Activated T-cell treated with anti-CD3 and anti-CD28 coated beads, Interleukin-2, amount 50 U/mL, for 72 hours (primary cell): ENCODE results near the gene CNDP1. TPM values are rescaled to one million over a fixed set of nuclear protein-coding genes. Genes with fewer than 3 reads are reported as not detected.

Source experiments
- ATAC-seq, 2 donors: fragments of 150-1000 bp; cut with Tn5 transposase; replicated peaks in 1 of 2; 2 replicates each; pipeline ENCODE4 v1.10.0; 2021; ENCODE audit warnings: moderate library complexity in 2 of 2, mild to moderate bottlenecking in 1 of 2
- DNase-seq, 2 donors: peaks; one replicate each; pipeline ENCODE4 v3.0.0; 2021 to 2022; ENCODE audit warnings: mixed read lengths in 1 of 2
- H3K27ac Mint-ChIP-seq: one replicate; pipeline ENCODE4 v1.8.0; 2022; ENCODE audit warnings: mild to moderate bottlenecking, moderate library complexity, mixed read lengths
- H3K27me3 Mint-ChIP-seq: one replicate; pipeline ENCODE4 v1.8.0; 2022; ENCODE audit warnings: low read depth, mixed read lengths
- H3K36me3 Mint-ChIP-seq, 2 donors: one replicate each; pipeline ENCODE4 v1.8.0; 2022; ENCODE audit warnings: mixed read lengths in 2 of 2, mild to moderate bottlenecking in 1 of 2; ENCODE audit not compliant: insufficient read depth in 2 of 2
- H3K4me1 Mint-ChIP-seq: one replicate; pipeline ENCODE4 v1.8.0; 2022; ENCODE audit warnings: low read depth, mixed read lengths
- H3K4me3 Mint-ChIP-seq, 2 donors: one replicate each; pipeline ENCODE4 v1.8.0; 2022; ENCODE audit warnings: mild to moderate bottlenecking in 2 of 2, mixed read lengths in 2 of 2, moderate library complexity in 2 of 2
- H3K9me3 Mint-ChIP-seq, 2 donors: one replicate each; pipeline ENCODE4 v1.8.0; 2022; ENCODE audit warnings: mixed read lengths in 2 of 2
- total RNA-seq, 2 donors: library from RNA; stranded (reverse); gene quantifications; one replicate each; pipeline ENCODE4 v1.2.3, GENCODE V29; 2022

Gene CNDP1
- under 1 TPM in 1 of 2 donors, not detected in 1; 0.16 TPM for total RNA-seq

DNA sequence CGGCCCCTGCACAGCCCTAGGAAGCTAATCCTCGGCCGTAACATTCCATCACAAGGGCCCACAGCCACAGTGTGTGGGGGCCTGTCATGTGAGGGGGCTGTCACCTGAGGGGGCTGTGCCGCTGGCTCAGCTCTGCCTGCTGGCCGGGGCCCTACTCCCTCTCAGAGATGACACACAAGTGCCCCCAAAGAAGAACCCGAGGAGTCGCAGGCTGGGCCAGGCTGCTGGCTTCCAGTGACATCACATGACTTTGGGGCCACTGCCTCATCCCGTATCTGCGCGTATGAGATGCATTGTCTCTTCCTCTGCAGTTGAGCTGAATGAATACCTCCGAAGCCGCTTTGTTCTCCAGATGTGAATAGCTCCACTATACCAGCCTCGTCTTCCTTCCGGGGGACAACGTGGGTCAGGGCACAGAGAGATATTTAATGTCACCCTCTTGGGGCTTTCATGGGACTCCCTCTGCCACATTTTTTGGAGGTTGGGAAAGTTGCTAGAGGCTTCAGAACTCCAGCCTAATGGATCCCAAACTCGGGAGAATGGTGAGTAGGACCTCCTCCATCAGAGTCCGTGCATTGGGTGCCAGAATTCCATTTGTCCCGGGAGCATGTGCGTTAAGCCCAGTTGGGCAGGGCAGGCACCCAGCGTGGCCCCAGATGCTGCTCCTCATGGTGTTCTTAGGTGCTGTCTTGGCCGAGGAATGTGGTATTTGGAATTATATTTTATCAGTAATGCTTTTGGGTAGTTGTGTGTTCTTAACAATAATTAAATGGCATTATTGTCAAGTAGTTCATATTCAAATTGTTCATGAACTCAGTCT lies at the start of gene CNDP1:
CNDP1 (plus strand) TSS at position 351 of the 820 bp plus-strand sequence; CDS start at position 519, 168 bp downstream.
- Mint-ChIP-seq H3K36me3 (no peaks in the 10 kb centered on the region), H3K27me3 (peaks cover 5% of the 10 kb centered on the region), H3K4me1 (no peaks in the 10 kb centered on the region), H3K4me3 (no peak within 1 kb of the TSS), H3K9me3 (no peaks in the 10 kb centered on the region), H3K27ac (no peak within 1 kb of the TSS)
- ATAC-seq = no peak
- no peak for DNase-seq

GRCh38 chr18:74486119-74486849 lies 48.0 kb upstream of the CNDP1 start:
- H3K9me3 Mint-ChIP-seq = no peaks in the 10 kb centered on the region
- no peaks in the 10 kb centered on the region for H3K36me3 Mint-ChIP-seq
- DNase-seq (no peak), ATAC-seq (no peak)
- H3K4me1 Mint-ChIP-seq = peaks cover 18% of the 10 kb centered on the region
- no peak overlapping the region for H3K27ac Mint-ChIP-seq
- no peak overlapping the region for H3K4me3 Mint-ChIP-seq
- H3K27me3 Mint-ChIP-seq = no peaks in the 10 kb centered on the region

GRCh38 chr18:74488354-74488753 lies 45.9 kb upstream of the CNDP1 start:
- DNase-seq (no peak), ATAC-seq (no peak)
- Mint-ChIP-seq H3K27ac (no peak overlapping the region), H3K36me3 (no peaks in the 10 kb centered on the region), H3K9me3 (no peaks in the 10 kb centered on the region), H3K27me3 (no peaks in the 10 kb centered on the region), H3K4me1 (peaks cover 18% of the 10 kb centered on the region), H3K4me3 (no peak overlapping the region)

DNA sequence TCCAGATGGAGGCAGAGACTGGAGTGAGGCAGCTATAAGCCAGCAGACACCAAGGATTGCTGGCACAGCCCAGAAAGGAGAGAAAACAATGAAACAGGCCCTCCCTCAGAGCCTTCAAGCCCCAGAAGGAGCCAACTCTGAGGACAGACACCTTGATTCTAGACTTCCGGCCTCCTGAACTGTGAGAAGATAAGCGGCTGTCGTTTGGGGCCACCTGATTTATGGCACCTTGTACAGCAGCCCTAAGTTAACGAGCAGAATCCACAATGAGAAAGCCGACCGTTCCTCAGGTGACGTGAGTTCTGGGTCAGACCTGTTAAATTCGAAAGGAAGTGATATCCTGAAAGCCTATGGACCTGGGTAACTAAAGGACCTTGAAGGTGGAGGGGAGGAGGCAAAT lies 45.4 kb upstream of the CNDP1 start:
- Mint-ChIP-seq H3K36me3 (no peaks in the 10 kb centered on the region), H3K27ac (no peak overlapping the region)
- no peak for DNase-seq

GRCh38 chr18:74489676-74490075 lies 44.6 kb upstream of the CNDP1 start:
- no peak for ATAC-seq
- no peak overlapping the region for H3K27ac Mint-ChIP-seq
- H3K27me3 Mint-ChIP-seq = no peaks in the 10 kb centered on the region

More for the DNA sequence above, 45.4 kb upstream of the CNDP1 start:
- H3K9me3 Mint-ChIP-seq = no peaks in the 10 kb centered on the region
- peaks cover 18% of the 10 kb centered on the region for H3K4me1 Mint-ChIP-seq
- no peaks in the 10 kb centered on the region for H3K27me3 Mint-ChIP-seq
- no peak for ATAC-seq
- no peak overlapping the region for H3K4me3 Mint-ChIP-seq

GRCh38 chr18:74492259-74492658 lies 42.0 kb upstream of the CNDP1 start:
- no peak for ATAC-seq
- Mint-ChIP-seq H3K27me3 (no peaks in the 10 kb centered on the region), H3K4me1 (peaks cover 6% of the 10 kb centered on the region), H3K4me3 (no peak overlapping the region), H3K27ac (no peak overlapping the region), H3K9me3 (no peaks in the 10 kb centered on the region), H3K36me3 (peaks cover 1 to 2% of the 10 kb centered on the region in 2 donors)
- DNase-seq = no peak

More at GRCh38 chr18:74489676-74490075, 44.6 kb upstream of the CNDP1 start:
- Mint-ChIP-seq H3K4me3 (no peak overlapping the region), H3K9me3 (no peaks in the 10 kb centered on the region), H3K4me1 (peaks cover 16% of the 10 kb centered on the region), H3K36me3 (no peaks in the 10 kb centered on the region)
- DNase-seq = no peak

GRCh38 chr18:74493689-74494088 lies 40.6 kb upstream of the CNDP1 start:
- ATAC-seq (peak in 1 of 2 donors; percentile 35), DNase-seq (peak; percentile 49 to 57)
- Mint-ChIP-seq H3K36me3 (peaks cover 1 to 2% of the 10 kb centered on the region in 2 donors), H3K4me3 (no peak overlapping the region), H3K27me3 (no peaks in the 10 kb centered on the region), H3K27ac (no peak overlapping the region), H3K4me1 (peaks cover 20% of the 10 kb centered on the region), H3K9me3 (no peaks in the 10 kb centered on the region)

DNA sequence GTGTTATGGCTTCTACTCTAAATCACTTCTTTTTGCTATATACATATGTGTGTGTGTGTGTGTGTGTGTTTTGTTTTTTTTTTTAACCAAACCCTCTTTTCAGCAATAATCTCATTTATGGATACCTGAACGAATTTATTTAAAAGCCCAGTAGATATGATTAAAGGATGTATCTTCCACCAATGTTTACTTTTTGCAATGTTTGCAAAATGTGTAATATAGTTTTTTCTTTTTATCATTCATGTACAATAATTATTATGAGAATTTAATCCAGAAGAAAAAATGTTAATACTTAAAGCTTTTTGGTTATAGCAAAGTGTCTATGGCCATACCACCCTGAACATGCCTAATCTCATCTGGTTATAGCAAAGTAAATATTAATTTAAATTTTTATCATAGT lies 39.8 kb upstream of the CNDP1 start:
- peak overlapping the region; percentile 24 to 25 for H3K4me3 Mint-ChIP-seq
- H3K27me3 Mint-ChIP-seq = no peaks in the 10 kb centered on the region
- no peaks in the 10 kb centered on the region for H3K9me3 Mint-ChIP-seq
- no peak for DNase-seq
- H3K36me3 Mint-ChIP-seq = peaks cover 4 to 6% of the 10 kb centered on the region in 2 donors
- H3K27ac Mint-ChIP-seq = no peak overlapping the region
- ATAC-seq = no peak
- peaks cover 28% of the 10 kb centered on the region for H3K4me1 Mint-ChIP-seq

DNA sequence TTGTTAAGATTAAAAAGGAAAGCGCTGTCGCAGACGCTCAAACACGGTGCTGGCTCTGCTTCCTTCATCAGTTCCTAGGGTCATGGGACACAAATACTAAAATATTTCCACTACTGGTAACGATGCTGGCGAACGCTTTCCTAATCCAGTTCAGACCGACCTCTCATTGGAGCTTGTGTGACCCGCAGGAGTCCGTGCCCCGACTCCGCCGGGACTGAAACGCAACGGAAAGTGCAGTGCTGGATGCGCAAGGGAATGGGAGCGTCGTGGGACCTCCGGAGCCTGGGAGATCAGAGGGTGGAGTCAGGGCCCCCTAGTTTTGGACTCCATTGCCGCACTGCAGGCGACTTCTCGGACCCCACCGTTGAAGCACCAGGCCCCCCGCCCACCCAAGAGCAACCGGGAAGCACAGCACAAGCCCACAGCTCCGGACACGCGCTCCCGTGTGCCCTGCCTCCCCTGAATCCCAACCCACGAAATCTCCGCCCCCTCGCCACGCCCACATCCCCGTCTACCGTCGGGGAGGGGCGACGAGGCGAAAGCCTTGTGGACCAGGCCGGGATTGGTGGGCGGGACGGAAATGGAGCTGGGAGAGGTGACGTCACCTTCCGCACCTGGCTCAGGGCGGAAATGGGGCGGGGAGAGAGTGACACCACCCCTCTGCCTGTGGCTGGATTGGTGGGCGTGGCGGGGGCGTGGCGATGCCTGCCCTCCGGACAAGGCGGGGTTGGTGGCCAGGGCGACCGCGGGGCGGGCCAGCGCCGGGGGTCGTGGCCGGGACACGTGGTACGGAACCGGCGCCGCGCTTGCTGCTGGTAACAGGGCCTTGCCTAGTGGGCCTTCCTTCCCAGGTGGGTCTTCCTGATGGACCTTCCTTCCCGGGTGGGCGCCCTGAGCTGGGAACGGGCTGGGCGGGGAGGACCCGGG lies 38.5 kb upstream of the CNDP1 start, which contains the start of gene CNDP2:
CNDP2 (plus strand) TSS at position 783 of the 927 bp plus-strand sequence. CDS start 3,611 bp downstream, outside the sequence.
- Mint-ChIP-seq H3K27me3 (no peaks in the 10 kb centered on the region), H3K4me1 (peaks cover 33% of the 10 kb centered on the region), H3K36me3 (peaks cover 7 to 9% of the 10 kb centered on the region in 2 donors), H3K9me3 (no peaks in the 10 kb centered on the region), H3K4me3 (peak within 1 kb of the TSS; percentile 97 to 98), H3K27ac (peak within 1 kb of the TSS; percentile 93)
- DNase-seq = peak; percentile 100
- ATAC-seq = peak; percentile 82

- ATAC-seq = peak; percentile 31 to 32
Observed at GRCh38 chr18:74496508-74497323, 37.6 kb upstream of the CNDP1 start.

GRCh38 chr18:74497324-74497676 lies 37.0 kb upstream of the CNDP1 start:
- H3K9me3 Mint-ChIP-seq = no peaks in the 10 kb centered on the region

More at GRCh38 chr18:74496508-74497323, 37.6 kb upstream of the CNDP1 start:
- DNase-seq = peak; percentile 60 to 63
- peaks cover 9 to 13% of the 10 kb centered on the region in 2 donors for H3K36me3 Mint-ChIP-seq
- no peaks in the 10 kb centered on the region for H3K9me3 Mint-ChIP-seq
- H3K27me3 Mint-ChIP-seq = no peaks in the 10 kb centered on the region
- H3K4me1 Mint-ChIP-seq = peaks cover 33% of the 10 kb centered on the region
- H3K4me3 Mint-ChIP-seq = peak overlapping the region; percentile 97 to 98
- H3K27ac Mint-ChIP-seq = peak overlapping the region; percentile 91

DNA sequence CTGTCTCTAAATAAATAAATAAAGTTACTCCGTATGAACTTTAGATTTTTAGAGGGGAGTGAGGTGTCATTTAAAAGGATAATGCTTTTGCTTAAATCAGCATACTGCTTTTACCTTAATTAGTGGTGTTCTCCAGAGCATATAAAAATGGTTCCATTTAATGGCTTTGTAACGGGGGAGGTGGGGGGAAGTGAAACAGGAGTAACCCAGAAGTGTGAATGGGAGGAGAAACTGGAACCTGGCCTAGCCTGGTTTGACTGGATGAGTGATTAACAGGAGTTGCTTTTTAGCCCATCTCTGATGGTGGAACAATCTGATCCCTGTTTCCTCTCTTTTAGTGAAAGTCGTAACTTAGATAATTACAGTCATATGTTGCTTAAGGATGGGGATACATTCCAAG lies 36.5 kb upstream of the CNDP1 start:
- ATAC-seq (no peak), DNase-seq (no peak)
- H3K27ac Mint-ChIP-seq = peak overlapping the region; percentile 91
- H3K4me1 Mint-ChIP-seq = peaks cover 33% of the 10 kb centered on the region
- peaks cover 12 to 21% of the 10 kb centered on the region in 2 donors for H3K36me3 Mint-ChIP-seq
- no peaks in the 10 kb centered on the region for H3K27me3 Mint-ChIP-seq
- no peaks in the 10 kb centered on the region for H3K9me3 Mint-ChIP-seq
- H3K4me3 Mint-ChIP-seq = peak overlapping the region; percentile 97 to 98

More at GRCh38 chr18:74497324-74497676, 37.0 kb upstream of the CNDP1 start:
- H3K36me3 Mint-ChIP-seq = peaks cover 12 to 16% of the 10 kb centered on the region in 2 donors
- peaks cover 33% of the 10 kb centered on the region for H3K4me1 Mint-ChIP-seq
- H3K27ac Mint-ChIP-seq = peak overlapping the region; percentile 91
- ATAC-seq (no peak), DNase-seq (no peak)
- peak overlapping the region; percentile 97 to 98 for H3K4me3 Mint-ChIP-seq
- H3K27me3 Mint-ChIP-seq = no peaks in the 10 kb centered on the region
